ENCODE data around the gene DNAJC13. TPM values are rescaled to one million over a fixed set of nuclear protein-coding genes. Genes with fewer than 3 reads are reported as not detected.
A peak's percentile ranks its signal among the peaks of the same experiment; 100 is the strongest.

DNAJC13 gene
- total and polyA plus RNA-seq, 5 experiments from 2014 or later: 7.6 to 45.9 (median 8.9) TPM

GRCh38 chr3:132504375-132504933, 87.2 kb downstream of the DNAJC13 start:
- Mint-ChIP-seq H3K4me3 (no peak overlapping the region), H3K36me3 (peaks cover 7 to 94% (median 48%) of the 10 kb centered on the region in 3 donors), H3K27ac (no peak overlapping the region), H3K4me1 (peaks cover 0 to 2% (median 0%) of the 10 kb centered on the region in 4 donors), H3K27me3 (no peaks in the 10 kb centered on the region), H3K9me3 (no peaks in the 10 kb centered on the region)
- ATAC-seq (no peak), DNase-seq (no peak)
- POLR2A ChIA-PET: interaction anchor here (0.7 kb wide), 1 partner anchor 19 kb away, joined by 3 read pairs; no protein-coding TSS in a partner anchor

- peak overlapping the region in 1 of 10 donors; percentile 32 for H3K27ac Mint-ChIP-seq
- ATAC-seq: no peak
- peaks cover 7 to 92% (median 32%) of the 10 kb centered on the region in 3 donors for H3K36me3 Mint-ChIP-seq
- POLR2A ChIA-PET: no interaction called here
- no peak overlapping the region for H3K4me3 Mint-ChIP-seq
- H3K4me1 Mint-ChIP-seq: peaks cover 0 to 2% (median 0%) of the 10 kb centered on the region in 4 donors
- no peaks in the 10 kb centered on the region for H3K9me3 Mint-ChIP-seq
- H3K27me3 Mint-ChIP-seq: no peaks in the 10 kb centered on the region
- no peak for DNase-seq
Observed at GRCh38 chr3:132507657-132508056, 90.4 kb downstream of the DNAJC13 start.

GRCh38 chr3:132509096-132509495, 91.8 kb downstream of the DNAJC13 start:
- Mint-ChIP-seq H3K4me3 (no peak overlapping the region), H3K36me3 (peaks cover 4 to 91% (median 39%) of the 10 kb centered on the region in 3 donors), H3K9me3 (no peaks in the 10 kb centered on the region), H3K27ac (peak overlapping the region in 1 of 10 donors; percentile 22), H3K27me3 (no peaks in the 10 kb centered on the region), H3K4me1 (peaks cover 0 to 2% (median 0%) of the 10 kb centered on the region in 4 donors)
- ATAC-seq (no peak), DNase-seq (no peak)
- POLR2A ChIA-PET: no interaction called here

GRCh38 chr3:132509506-132509905, 92.2 kb downstream of the DNAJC13 start:
- ATAC-seq (no peak), DNase-seq (no peak)
- Mint-ChIP-seq H3K27ac (peak overlapping the region in 2 of 10 donors; percentile 22 to 24), H3K4me3 (no peak overlapping the region), H3K27me3 (no peaks in the 10 kb centered on the region), H3K4me1 (peaks cover 0 to 2% (median 0%) of the 10 kb centered on the region in 4 donors), H3K9me3 (no peaks in the 10 kb centered on the region), H3K36me3 (peaks cover 4 to 92% (median 42%) of the 10 kb centered on the region in 3 donors)
- POLR2A ChIA-PET: no interaction called here

- H3K4me1 Mint-ChIP-seq: peaks cover 0 to 2% (median 0%) of the 10 kb centered on the region in 4 donors
- H3K4me3 Mint-ChIP-seq: peak overlapping the region in 1 of 10 donors; percentile 20
- H3K27ac Mint-ChIP-seq: no peak overlapping the region
- no peak for DNase-seq
- H3K36me3 Mint-ChIP-seq: peaks cover 2 to 93% (median 49%) of the 10 kb centered on the region in 3 donors
- no peak for ATAC-seq
- H3K9me3 Mint-ChIP-seq: no peaks in the 10 kb centered on the region
- POLR2A ChIA-PET: no interaction called here
- no peaks in the 10 kb centered on the region for H3K27me3 Mint-ChIP-seq
Observed at GRCh38 chr3:132513057-132513456, 95.8 kb downstream of the DNAJC13 start.

- DNase-seq: no peak
- Mint-ChIP-seq H3K27ac (no peak overlapping the region), H3K36me3 (peaks cover 4 to 90% (median 50%) of the 10 kb centered on the region in 3 donors), H3K9me3 (no peaks in the 10 kb centered on the region), H3K4me1 (no peaks in the 10 kb centered on the region), H3K4me3 (no peak overlapping the region), H3K27me3 (no peaks in the 10 kb centered on the region)
- no peak for ATAC-seq
- POLR2A ChIA-PET: no interaction called here
Observed at GRCh38 chr3:132517311-132517710, 100.0 kb downstream of the DNAJC13 start.

GRCh38 chr3:132519914-132520313, 102.6 kb downstream of the DNAJC13 start:
- no peaks in the 10 kb centered on the region for H3K27me3 Mint-ChIP-seq
- no peak for ATAC-seq
- H3K27ac Mint-ChIP-seq: peak overlapping the region in 4 of 10 donors; percentile 2 to 43 (median 19)
- H3K36me3 Mint-ChIP-seq: peaks cover 4 to 89% (median 45%) of the 10 kb centered on the region in 3 donors
- POLR2A ChIA-PET: no interaction called here
- H3K9me3 Mint-ChIP-seq: no peaks in the 10 kb centered on the region
- no peak overlapping the region for H3K4me3 Mint-ChIP-seq
- no peak for DNase-seq
- H3K4me1 Mint-ChIP-seq: no peaks in the 10 kb centered on the region

GRCh38 chr3:132521901-132522300, 104.6 kb downstream of the DNAJC13 start:
- ATAC-seq: no peak
- peak overlapping the region in 2 of 10 donors; percentile 2 to 5 for H3K27ac Mint-ChIP-seq
- POLR2A ChIA-PET: no interaction called here
- H3K9me3 Mint-ChIP-seq: no peaks in the 10 kb centered on the region
- H3K36me3 Mint-ChIP-seq: peaks cover 4 to 87% (median 41%) of the 10 kb centered on the region in 3 donors
- no peaks in the 10 kb centered on the region for H3K27me3 Mint-ChIP-seq
- H3K4me3 Mint-ChIP-seq: no peak overlapping the region
- no peaks in the 10 kb centered on the region for H3K4me1 Mint-ChIP-seq
- no peak for DNase-seq

GRCh38 chr3:132522353-132522752, 105.1 kb downstream of the DNAJC13 start:
- H3K27ac Mint-ChIP-seq: peak overlapping the region in 4 of 10 donors; percentile 2 to 47 (median 26)
- H3K9me3 Mint-ChIP-seq: no peaks in the 10 kb centered on the region
- peaks cover 4 to 85% (median 37%) of the 10 kb centered on the region in 3 donors for H3K36me3 Mint-ChIP-seq
- no peak overlapping the region for H3K4me3 Mint-ChIP-seq
- ATAC-seq (no peak), DNase-seq (no peak)
- H3K4me1 Mint-ChIP-seq: no peaks in the 10 kb centered on the region
- no peaks in the 10 kb centered on the region for H3K27me3 Mint-ChIP-seq
- POLR2A ChIA-PET: no interaction called here

GRCh38 chr3:132530624-132531023, 113.3 kb downstream of the DNAJC13 start:
- POLR2A ChIA-PET: no interaction called here
- peak overlapping the region in 1 of 10 donors; percentile 21 for H3K27ac Mint-ChIP-seq

GRCh38 chr3:132535575-132536441, 118.5 kb downstream of the DNAJC13 start:
- peak; percentile 6 to 68 (median 32) for DNase-seq
- Mint-ChIP-seq H3K4me1 (no peaks in the 10 kb centered on the region), H3K9me3 (no peaks in the 10 kb centered on the region), H3K36me3 (peaks cover 0 to 81% (median 25%) of the 10 kb centered on the region in 3 donors), H3K27ac (peak overlapping the region in 2 of 10 donors; percentile 19 to 29), H3K4me3 (no peak overlapping the region), H3K27me3 (no peaks in the 10 kb centered on the region)
- POLR2A ChIA-PET: no interaction called here
- no peak for ATAC-seq

More at GRCh38 chr3:132530624-132531023, 113.3 kb downstream of the DNAJC13 start:
- Mint-ChIP-seq H3K9me3 (no peaks in the 10 kb centered on the region), H3K36me3 (peaks cover 0 to 87% (median 26%) of the 10 kb centered on the region in 3 donors), H3K4me1 (no peaks in the 10 kb centered on the region), H3K4me3 (no peak overlapping the region), H3K27me3 (no peaks in the 10 kb centered on the region)
- DNase-seq (no peak), ATAC-seq (no peak)

GRCh38 chr3:132536442-132537153, 119.3 kb downstream of the DNAJC13 start:
- H3K9me3 Mint-ChIP-seq: no peaks in the 10 kb centered on the region
- ATAC-seq (no peak), DNase-seq (no peak)
- no peaks in the 10 kb centered on the region for H3K27me3 Mint-ChIP-seq
- peak overlapping the region in 2 of 10 donors; percentile 29 to 32 for H3K27ac Mint-ChIP-seq
- no peak overlapping the region for H3K4me3 Mint-ChIP-seq
- H3K4me1 Mint-ChIP-seq: no peaks in the 10 kb centered on the region
- H3K36me3 Mint-ChIP-seq: peaks cover 0 to 78% (median 26%) of the 10 kb centered on the region in 3 donors
- POLR2A ChIA-PET: no interaction called here
